Activated CD8-positive, alpha-beta memory T cell treated with anti-CD3 and anti-CD28 coated beads, Interleukin-2, amount 50 U/mL, for 1 hour (primary cell): Measurements from ENCODE around the gene TAF1C.
"Not testable (repeated sequence)": the region's sequence is repeated elsewhere in the genome, so short reads cannot be mapped to it uniquely, and the experiment has no call there.

Source experiments
- DNase-seq: peaks from one replicate; pipeline ENCODE4 v3.0.0-alpha.2; 2020; ENCODE audit errors: extremely low read depth

TAF1C gene

GRCh38 chr16:84212154-84212553, 25.3 kb upstream of the TAF1C start:
- no peak for DNase-seq

GRCh38 chr16:84209989-84210388, 23.1 kb upstream of the TAF1C start:
- DNase-seq, result no peak

- no peak for DNase-seq
Observed at GRCh38 chr16:84207879-84208278, 21.0 kb upstream of the TAF1C start.

- no peak for DNase-seq
Observed at GRCh38 chr16:84207251-84207650, 20.4 kb upstream of the TAF1C start.

- DNase-seq, result no peak
Observed at GRCh38 chr16:84205976-84206691, 19.3 kb upstream of the TAF1C start.

GRCh38 chr16:84205123-84205522, 18.3 kb upstream of the TAF1C start:
- not testable (repeated sequence) for DNase-seq

GRCh38 chr16:84204551-84204950, 17.7 kb upstream of the TAF1C start:
- not testable (repeated sequence) for DNase-seq

GRCh38 chr16:84199861-84200260, 13.0 kb upstream of the TAF1C start:
- DNase-seq, result no peak

- no peak for DNase-seq
Observed at GRCh38 chr16:84199097-84199496, 12.2 kb upstream of the TAF1C start.

- DNase-seq, result no peak
Observed at GRCh38 chr16:84198401-84198800, 11.5 kb upstream of the TAF1C start.

GRCh38 chr16:84197466-84198128, 10.7 kb upstream of the TAF1C start:
- no peak for DNase-seq

- DNase-seq, result no peak
Observed at GRCh38 chr16:84196727-84197394, 10.0 kb upstream of the TAF1C start.

- DNase-seq, result no peak
Observed at GRCh38 chr16:84196101-84196500, 9.2 kb upstream of the TAF1C start.

- DNase-seq, result no peak
Observed at GRCh38 chr16:84195201-84196093, 8.6 kb upstream of the TAF1C start.

GRCh38 chr16:84194470-84195200, 7.8 kb upstream of the TAF1C start:
- DNase-seq, result no peak

GRCh38 chr16:84194018-84194417, 7.2 kb upstream of the TAF1C start:
- DNase-seq, result no peak

- DNase-seq, result no peak
Observed at GRCh38 chr16:84193480-84193879, 6.6 kb upstream of the TAF1C start.

GRCh38 chr16:84191466-84191865, 4.6 kb upstream of the TAF1C start:
- DNase-seq, result no peak

GRCh38 chr16:84190731-84191388, 4.0 kb upstream of the TAF1C start, which contains the start of gene ADAD2:
TSS of gene ADAD2 (plus strand) at chr16:84191157. CDS start at chr16:84191231, 74 bp downstream.
- no peak for DNase-seq

GRCh38 chr16:84184775-84185174, 2.1 kb downstream of the TAF1C start:
- DNase-seq, result no peak
